Parathyroid adenoma (tissue), 2 donors: Measurements from ENCODE around the gene FASTKD3.
A peak's percentile ranks its signal among the peaks of the same experiment; 100 is the strongest.

Experiments
- H2AFZ ChIP-seq: fragments of 300-600 bp; sonication (generic); one replicate; pipeline ENCODE4 v1.7.0; 2017; ENCODE audit warnings: antibody characterized with exemption, mild to moderate bottlenecking
- H3K27ac ChIP-seq: fragments of 300-600 bp; sonication (generic); one replicate; pipeline ENCODE4 v1.7.0; 2017
- H3K27me3 ChIP-seq: fragments of 300-600 bp; sonication (generic); one replicate; pipeline ENCODE4 v1.7.0; 2017; ENCODE audit warnings: low read length; ENCODE audit not compliant: control insufficient read depth, insufficient read depth
- H3K36me3 ChIP-seq: fragments of 300-600 bp; sonication (generic); one replicate; pipeline ENCODE4 v1.7.0; 2017; ENCODE audit warnings: low read length; ENCODE audit not compliant: control insufficient read depth, insufficient read depth
- H3K4me1 ChIP-seq: fragments of 300-600 bp; sonication (generic); one replicate; pipeline ENCODE4 v1.7.0; 2017; ENCODE audit warnings: control low read depth
- H3K4me2 ChIP-seq: fragments of 300-600 bp; sonication (generic); one replicate; pipeline ENCODE4 v1.7.0; 2017; ENCODE audit warnings: low read length
- H3K4me3 ChIP-seq: fragments of 300-600 bp; sonication (generic); one replicate; pipeline ENCODE4 v1.7.0; 2017; ENCODE audit warnings: low read depth, low read length
- H3K79me2 ChIP-seq: fragments of 300-600 bp; sonication (generic); one replicate; pipeline ENCODE4 v1.7.0; 2017; ENCODE audit warnings: control low read depth
- H3K9ac ChIP-seq: fragments of 300-600 bp; sonication (generic); one replicate; pipeline ENCODE4 v1.7.0; 2017; ENCODE audit warnings: mild to moderate bottlenecking
- H3K9me3 ChIP-seq: fragments of 300-600 bp; sonication (generic); one replicate; pipeline ENCODE4 v1.7.0; 2017; ENCODE audit warnings: low read length; ENCODE audit not compliant: control insufficient read depth
- CTCF ChIP-seq: fragments of 300-600 bp; sonication (generic); IDR thresholded peaks from one replicate; pipeline ENCODE4 v1.7.0; 2017; ENCODE audit warnings: antibody characterized with exemption, mild to moderate bottlenecking
- donor health status: primary hyperparathyroidism.

FASTKD3 gene

DNA sequence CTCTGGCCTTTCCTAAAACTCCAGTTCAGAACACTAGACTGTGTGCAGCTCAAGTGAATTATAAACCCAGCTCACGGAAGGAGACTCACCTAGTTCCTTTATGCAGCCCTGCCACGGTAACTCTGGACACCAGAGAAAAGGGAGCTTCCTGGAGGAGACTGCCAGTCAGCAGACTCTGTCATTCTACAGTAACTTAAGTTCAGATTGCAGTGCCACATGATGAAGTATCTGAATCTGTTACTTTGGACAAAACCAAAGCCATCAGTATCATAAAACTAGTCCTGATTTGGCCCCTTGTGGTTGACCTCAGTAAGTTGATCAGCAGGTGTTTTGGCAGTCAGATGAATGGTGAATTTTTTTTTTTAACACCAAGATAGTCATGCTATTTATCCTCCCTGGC, 2.8 kb upstream of the FASTKD3 start:
- TF ChIP-seq CTCF, result no peak
- Histone ChIP-seq H3K4me3 (no peak overlapping the region), H3K27ac (no peak overlapping the region), H3K27me3 (no peaks in the 10 kb centered on the region), H3K36me3 (no peaks in the 10 kb centered on the region), H3K4me1 (no peaks in the 10 kb centered on the region), H3K9me3 (no peaks in the 10 kb centered on the region), H2AFZ (no peak overlapping the region), H3K79me2 (peaks cover 12% of the 10 kb centered on the region), H3K4me2 (no peak overlapping the region), H3K9ac (no peak overlapping the region)

DNA sequence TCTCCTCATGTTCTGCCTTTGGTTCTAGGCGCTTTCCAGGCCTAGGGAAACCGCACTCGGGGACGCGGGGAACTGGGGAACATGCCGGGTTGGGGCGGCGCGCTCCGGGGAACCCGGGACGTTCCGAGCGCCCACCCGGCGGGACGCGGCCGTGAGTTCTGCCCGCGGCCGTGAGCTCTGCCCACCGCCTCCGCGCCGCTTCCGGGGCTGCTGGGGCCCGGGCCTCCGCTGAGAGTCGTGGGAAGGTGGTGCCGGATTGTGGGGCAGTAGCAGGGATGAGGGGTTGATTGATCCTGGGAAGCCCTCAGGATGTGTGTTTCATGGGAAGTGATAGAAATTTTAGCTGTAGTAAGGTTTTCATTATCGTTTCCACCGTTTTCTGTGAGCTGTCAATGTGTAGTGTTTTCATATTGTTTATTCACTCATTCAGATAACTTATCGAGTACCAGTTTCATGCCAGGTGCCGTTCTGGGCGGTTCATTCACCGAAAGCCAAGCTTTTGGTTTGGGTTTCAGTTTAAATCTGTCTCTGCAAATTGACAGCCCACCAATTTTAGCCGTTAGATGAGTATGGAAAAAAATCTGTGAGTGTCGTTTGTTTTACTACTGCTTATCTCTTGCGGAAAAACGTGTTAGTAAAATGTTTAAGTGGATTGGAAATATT, 774 bp upstream of the FASTKD3 start:
- H3K9me3 ChIP-seq, result no peaks in the 10 kb centered on the region
- no peak for TF ChIP-seq CTCF
- H3K4me3 ChIP-seq, result peak overlapping the region; percentile 83
- H3K4me2 ChIP-seq, result peak overlapping the region; percentile 79
- H3K36me3 ChIP-seq, result no peaks in the 10 kb centered on the region
- H3K79me2 ChIP-seq, result peaks cover 8% of the 10 kb centered on the region
- peak overlapping the region; percentile 25 for H3K9ac ChIP-seq
- no peaks in the 10 kb centered on the region for H3K27me3 ChIP-seq
- H3K4me1 ChIP-seq, result no peaks in the 10 kb centered on the region
- peak overlapping the region; percentile 62 for H2AFZ ChIP-seq
- peak overlapping the region; percentile 39 for H3K27ac ChIP-seq

DNA sequence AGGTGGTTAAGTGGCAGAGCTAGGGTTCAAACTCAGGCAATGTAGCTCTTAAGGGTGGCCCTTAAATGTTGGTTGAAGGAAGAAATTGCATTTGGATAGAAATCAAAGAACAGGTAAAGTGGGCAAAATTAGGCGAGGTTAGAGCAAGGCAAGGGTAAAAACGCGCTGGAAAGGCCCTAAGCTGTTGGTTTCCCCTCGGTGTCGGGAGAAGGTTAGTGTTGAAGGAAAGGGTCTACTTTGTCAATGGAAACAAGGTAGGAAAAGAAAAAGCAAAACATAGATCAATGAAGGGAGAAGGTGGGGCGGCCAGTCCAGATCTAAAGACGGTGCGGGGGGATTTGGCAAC, 431 bp downstream of the FASTKD3 start:
- peaks cover 8% of the 10 kb centered on the region for H3K79me2 ChIP-seq
- peak overlapping the region; percentile 79 for H3K4me2 ChIP-seq
- H3K9me3 ChIP-seq, result no peaks in the 10 kb centered on the region
- peak overlapping the region; percentile 62 for H2AFZ ChIP-seq
- H3K9ac ChIP-seq, result peak overlapping the region; percentile 6
- no peaks in the 10 kb centered on the region for H3K4me1 ChIP-seq
- TF ChIP-seq CTCF, result no peak
- no peaks in the 10 kb centered on the region for H3K27me3 ChIP-seq
- peak overlapping the region; percentile 13 for H3K27ac ChIP-seq
- no peaks in the 10 kb centered on the region for H3K36me3 ChIP-seq
- peak overlapping the region; percentile 83 for H3K4me3 ChIP-seq

- Histone ChIP-seq H3K4me3 (peak overlapping the region; percentile 25), H3K4me2 (peak overlapping the region; percentile 20), H3K9me3 (no peaks in the 10 kb centered on the region), H3K27me3 (no peaks in the 10 kb centered on the region), H3K4me1 (no peaks in the 10 kb centered on the region), H2AFZ (no peak overlapping the region), H3K79me2 (peaks cover 8% of the 10 kb centered on the region), H3K36me3 (no peaks in the 10 kb centered on the region), H3K9ac (no peak overlapping the region), H3K27ac (no peak overlapping the region)
- TF ChIP-seq CTCF, result no peak
These were observed 1.6 kb downstream of the FASTKD3 start for GRCh38 chr5:7867260-7867659.

DNA sequence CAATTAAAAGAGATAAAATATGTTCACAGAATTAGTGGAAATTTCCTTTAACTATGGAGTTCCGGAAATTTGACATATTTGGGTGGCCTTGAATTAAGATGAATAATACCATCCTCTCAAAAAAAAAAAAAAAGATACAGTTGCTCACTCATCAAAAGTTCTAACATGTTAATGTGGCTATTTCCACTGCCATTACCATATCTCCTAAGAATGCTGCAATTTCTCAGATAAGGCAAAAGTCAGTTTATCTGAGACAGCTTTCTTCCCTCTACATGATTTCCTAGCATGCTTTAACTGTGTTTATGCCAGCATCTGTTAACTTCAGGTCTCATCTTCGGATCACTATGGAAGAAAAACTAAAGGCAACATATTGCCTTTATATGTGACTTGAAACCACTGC, 2.6 kb downstream of the FASTKD3 start:
- Histone ChIP-seq H3K9ac (no peak overlapping the region), H3K79me2 (peaks cover 8% of the 10 kb centered on the region), H3K27ac (no peak overlapping the region), H3K4me3 (no peak overlapping the region), H3K27me3 (no peaks in the 10 kb centered on the region), H3K9me3 (no peaks in the 10 kb centered on the region), H3K4me1 (no peaks in the 10 kb centered on the region), H3K4me2 (no peak overlapping the region), H3K36me3 (no peaks in the 10 kb centered on the region), H2AFZ (no peak overlapping the region)
- no peak for TF ChIP-seq CTCF
